SK-N-SH treated with all-trans-retinoic acid at 6 μM for 48 hours (cell line): ENCODE results near the gene INCENP.

ENCODE experiments used
- ATAC-seq: fragments of 200-7000 bp; cut with Tn5 transposase; 3 replicates; pipeline ENCODE4 v1.9.1; 2020; ENCODE audit warnings: mild to moderate bottlenecking, moderate library complexity
- ARNTL ChIP-seq: fragments of 450-650 bp; formaldehyde crosslinking; IDR thresholded peaks from 2 replicates; pipeline ENCODE4 v1.5.0; 2020; ENCODE audit warnings: low read depth, mild to moderate bottlenecking, moderate library complexity, borderline replicate concordance
- BACH2 ChIP-seq: fragments of 250-450 bp; sonication (Bioruptor Pico); IDR thresholded peaks from 2 replicates; pipeline ENCODE4 v1.9.0; 2021; ENCODE audit warnings: mild to moderate bottlenecking, borderline replicate concordance
- CSDC2 ChIP-seq: fragments of 250-450 bp; sonication (Bioruptor Pico); IDR thresholded peaks from 2 replicates; pipeline ENCODE4 v1.5.0; 2020; ENCODE audit warnings: mild to moderate bottlenecking, moderate library complexity
- ESRRG ChIP-seq: fragments of 250-450 bp; sonication (Bioruptor Pico); IDR thresholded peaks from 2 replicates; pipeline ENCODE4 v1.6.1; 2021; ENCODE audit warnings: mild to moderate bottlenecking
- GLIS3 ChIP-seq: fragments of 250-450 bp; sonication (Bioruptor Pico); IDR thresholded peaks from 2 replicates; pipeline ENCODE4 v1.5.0; 2020; ENCODE audit warnings: mild to moderate bottlenecking, moderate library complexity
- ISL1 ChIP-seq: fragments of 250-450 bp; sonication (Bioruptor Pico); IDR thresholded peaks from 2 replicates; pipeline ENCODE4 v2.1.2; 2022; ENCODE audit warnings: mild to moderate bottlenecking, moderate library complexity
- OSR1 ChIP-seq: fragments of 250-450 bp; sonication (Bioruptor Pico); IDR thresholded peaks from 2 replicates; pipeline ENCODE4 v1.8.0; 2022; ENCODE audit warnings: moderate library complexity, mild to moderate bottlenecking, inconsistent platforms
- PPARA ChIP-seq: fragments of 250-450 bp; sonication (Bioruptor Pico); IDR thresholded peaks from 2 replicates; pipeline ENCODE4 v1.5.0; 2020; ENCODE audit warnings: mild to moderate bottlenecking, borderline replicate concordance
- SNAI2 ChIP-seq: fragments of 250-450 bp; sonication (Bioruptor Pico); IDR thresholded peaks from 2 replicates; pipeline ENCODE4 v1.5.0; 2020; ENCODE audit warnings: mild to moderate bottlenecking, moderate library complexity
- TCF4 ChIP-seq: fragments of 250-450 bp; sonication (Bioruptor Pico); IDR thresholded peaks from 2 replicates; pipeline ENCODE4 v1.8.0; 2021; ENCODE audit warnings: mild to moderate bottlenecking, moderate library complexity, borderline replicate concordance
- TOX ChIP-seq: fragments of 250-450 bp; sonication (Bioruptor Pico); IDR thresholded peaks from 2 replicates; pipeline ENCODE4 v1.8.0; 2021; ENCODE audit warnings: mild to moderate bottlenecking, moderate library complexity, borderline replicate concordance
- ZC3H10 ChIP-seq: fragments of 250-450 bp; sonication (Bioruptor Pico); IDR thresholded peaks from 2 replicates; pipeline ENCODE4 v1.5.1; 2021; ENCODE audit warnings: mild to moderate bottlenecking, moderate library complexity
- ZFP3 ChIP-seq: fragments of 250-450 bp; sonication (Bioruptor Pico); IDR thresholded peaks from 2 replicates; pipeline ENCODE4 v1.5.0; 2020; ENCODE audit warnings: mild to moderate bottlenecking, moderate library complexity
- ZFP30 ChIP-seq: fragments of 450-650 bp; formaldehyde crosslinking; IDR thresholded peaks from 2 replicates; pipeline ENCODE4 v1.5.0; 2022; ENCODE audit warnings: mild to moderate bottlenecking, moderate library complexity
- ZNF565 ChIP-seq: fragments of 450-650 bp; formaldehyde crosslinking; conservative IDR thresholded peaks from 2 replicates; pipeline ENCODE4 v1.5.0; 2020; ENCODE audit warnings: low read depth, mild to moderate bottlenecking, moderate library complexity
- ZNF70 ChIP-seq: fragments of 450-650 bp; formaldehyde crosslinking; IDR thresholded peaks from 2 replicates; pipeline ENCODE4 v1.5.0; 2020; ENCODE audit warnings: mild to moderate bottlenecking, moderate library complexity
- ZNF8 ChIP-seq: fragments of 450-650 bp; formaldehyde crosslinking; IDR thresholded peaks from 2 replicates; pipeline ENCODE4 v1.5.0; 2020; ENCODE audit warnings: mild to moderate bottlenecking, moderate library complexity
- TF ChIP-seq, protein P1 (sequence below): fragments of 250-450 bp; sonication (Bioruptor Pico); IDR thresholded peaks from 2 replicates; pipeline ENCODE4 v1.8.0; 2020; ENCODE audit warnings: mild to moderate bottlenecking, moderate library complexity, borderline replicate concordance
- TF ChIP-seq, protein P2 (sequence below): fragments of 250-450 bp; sonication (Bioruptor Pico); IDR thresholded peaks from 2 replicates; pipeline ENCODE4 v1.5.1; 2021; ENCODE audit warnings: mild to moderate bottlenecking, moderate library complexity
- TF ChIP-seq, protein P3 (sequence below): fragments of 250-450 bp; sonication (Bioruptor Pico); IDR thresholded peaks from 2 replicates; pipeline ENCODE4 v1.5.1; 2020; ENCODE audit warnings: low read depth, mild to moderate bottlenecking, moderate library complexity
- TF ChIP-seq, protein P4 (sequence below): fragments of 250-450 bp; sonication (Bioruptor Pico); IDR thresholded peaks from 2 replicates; pipeline ENCODE4 v1.8.0; 2021; ENCODE audit warnings: low read depth, mild to moderate bottlenecking, moderate library complexity, borderline replicate concordance

INCENP gene

DNA sequence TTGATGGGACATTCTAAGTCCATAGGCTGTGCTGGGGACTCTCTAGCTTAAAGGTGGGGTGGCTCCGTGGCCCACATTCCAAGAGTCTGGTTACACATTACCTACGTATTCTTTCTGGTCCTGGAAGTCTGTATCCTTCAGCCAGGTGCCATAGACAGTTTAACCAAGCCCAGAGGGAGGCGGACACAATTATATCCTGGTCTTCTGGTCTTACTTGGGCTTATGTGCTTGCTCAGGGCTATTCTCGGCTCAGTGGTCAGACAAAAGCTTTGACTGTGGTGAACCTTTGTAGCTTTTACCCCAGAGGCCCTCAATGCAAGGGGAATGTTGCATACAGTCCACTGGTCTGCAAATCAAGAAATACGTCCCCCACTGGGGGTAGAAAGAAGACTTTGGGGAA is 3.4 kb upstream of the INCENP start:
- ATAC-seq, result no peak
- TF ChIP-seq, protein P1, sequence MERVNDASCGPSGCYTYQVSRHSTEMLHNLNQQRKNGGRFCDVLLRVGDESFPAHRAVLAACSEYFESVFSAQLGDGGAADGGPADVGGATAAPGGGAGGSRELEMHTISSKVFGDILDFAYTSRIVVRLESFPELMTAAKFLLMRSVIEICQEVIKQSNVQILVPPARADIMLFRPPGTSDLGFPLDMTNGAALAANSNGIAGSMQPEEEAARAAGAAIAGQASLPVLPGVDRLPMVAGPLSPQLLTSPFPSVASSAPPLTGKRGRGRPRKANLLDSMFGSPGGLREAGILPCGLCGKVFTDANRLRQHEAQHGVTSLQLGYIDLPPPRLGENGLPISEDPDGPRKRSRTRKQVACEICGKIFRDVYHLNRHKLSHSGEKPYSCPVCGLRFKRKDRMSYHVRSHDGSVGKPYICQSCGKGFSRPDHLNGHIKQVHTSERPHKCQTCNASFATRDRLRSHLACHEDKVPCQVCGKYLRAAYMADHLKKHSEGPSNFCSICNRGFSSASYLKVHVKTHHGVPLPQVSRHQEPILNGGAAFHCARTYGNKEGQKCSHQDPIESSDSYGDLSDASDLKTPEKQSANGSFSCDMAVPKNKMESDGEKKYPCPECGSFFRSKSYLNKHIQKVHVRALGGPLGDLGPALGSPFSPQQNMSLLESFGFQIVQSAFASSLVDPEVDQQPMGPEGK (CRISPR knock-in tag), result no peak
- TF ChIP-seq, protein P2, sequence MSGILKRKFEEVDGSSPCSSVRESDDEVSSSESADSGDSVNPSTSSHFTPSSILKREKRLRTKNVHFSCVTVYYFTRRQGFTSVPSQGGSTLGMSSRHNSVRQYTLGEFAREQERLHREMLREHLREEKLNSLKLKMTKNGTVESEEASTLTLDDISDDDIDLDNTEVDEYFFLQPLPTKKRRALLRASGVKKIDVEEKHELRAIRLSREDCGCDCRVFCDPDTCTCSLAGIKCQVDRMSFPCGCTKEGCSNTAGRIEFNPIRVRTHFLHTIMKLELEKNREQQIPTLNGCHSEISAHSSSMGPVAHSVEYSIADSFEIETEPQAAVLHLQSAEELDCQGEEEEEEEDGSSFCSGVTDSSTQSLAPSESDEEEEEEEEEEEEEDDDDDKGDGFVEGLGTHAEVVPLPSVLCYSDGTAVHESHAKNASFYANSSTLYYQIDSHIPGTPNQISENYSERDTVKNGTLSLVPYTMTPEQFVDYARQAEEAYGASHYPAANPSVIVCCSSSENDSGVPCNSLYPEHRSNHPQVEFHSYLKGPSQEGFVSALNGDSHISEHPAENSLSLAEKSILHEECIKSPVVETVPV (CRISPR knock-in tag), result no peak
- TF ChIP-seq ZFP30 (no peak), ESRRG (CRISPR knock-in tag) (no peak), PPARA (CRISPR knock-in tag) (no peak), OSR1 (CRISPR knock-in tag) (no peak), ZNF565 (no peak), ARNTL (no peak), CSDC2 (CRISPR knock-in tag) (no peak), TCF4 (CRISPR knock-in tag) (no peak), ZNF70 (CRISPR knock-in tag) (no peak), SNAI2 (CRISPR knock-in tag) (no peak), BACH2 (no peak), ZC3H10 (CRISPR knock-in tag) (no peak), TOX (CRISPR knock-in tag) (no peak)
- TF ChIP-seq, protein P3, sequence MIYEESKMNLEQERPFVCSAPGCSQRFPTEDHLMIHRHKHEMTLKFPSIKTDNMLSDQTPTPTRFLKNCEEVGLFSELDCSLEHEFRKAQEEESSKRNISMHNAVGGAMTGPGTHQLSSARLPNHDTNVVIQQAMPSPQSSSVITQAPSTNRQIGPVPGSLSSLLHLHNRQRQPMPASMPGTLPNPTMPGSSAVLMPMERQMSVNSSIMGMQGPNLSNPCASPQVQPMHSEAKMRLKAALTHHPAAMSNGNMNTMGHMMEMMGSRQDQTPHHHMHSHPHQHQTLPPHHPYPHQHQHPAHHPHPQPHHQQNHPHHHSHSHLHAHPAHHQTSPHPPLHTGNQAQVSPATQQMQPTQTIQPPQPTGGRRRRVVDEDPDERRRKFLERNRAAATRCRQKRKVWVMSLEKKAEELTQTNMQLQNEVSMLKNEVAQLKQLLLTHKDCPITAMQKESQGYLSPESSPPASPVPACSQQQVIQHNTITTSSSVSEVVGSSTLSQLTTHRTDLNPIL, result no peak
- TF ChIP-seq, protein P4, sequence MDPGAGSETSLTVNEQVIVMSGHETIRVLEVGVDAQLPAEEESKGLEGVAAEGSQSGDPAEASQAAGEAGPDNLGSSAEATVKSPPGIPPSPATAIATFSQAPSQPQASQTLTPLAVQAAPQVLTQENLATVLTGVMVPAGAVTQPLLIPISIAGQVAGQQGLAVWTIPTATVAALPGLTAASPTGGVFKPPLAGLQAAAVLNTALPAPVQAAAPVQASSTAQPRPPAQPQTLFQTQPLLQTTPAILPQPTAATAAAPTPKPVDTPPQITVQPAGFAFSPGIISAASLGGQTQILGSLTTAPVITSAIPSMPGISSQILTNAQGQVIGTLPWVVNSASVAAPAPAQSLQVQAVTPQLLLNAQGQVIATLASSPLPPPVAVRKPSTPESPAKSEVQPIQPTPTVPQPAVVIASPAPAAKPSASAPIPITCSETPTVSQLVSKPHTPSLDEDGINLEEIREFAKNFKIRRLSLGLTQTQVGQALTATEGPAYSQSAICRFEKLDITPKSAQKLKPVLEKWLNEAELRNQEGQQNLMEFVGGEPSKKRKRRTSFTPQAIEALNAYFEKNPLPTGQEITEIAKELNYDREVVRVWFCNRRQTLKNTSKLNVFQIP (CRISPR knock-in tag), result no peak

DNA sequence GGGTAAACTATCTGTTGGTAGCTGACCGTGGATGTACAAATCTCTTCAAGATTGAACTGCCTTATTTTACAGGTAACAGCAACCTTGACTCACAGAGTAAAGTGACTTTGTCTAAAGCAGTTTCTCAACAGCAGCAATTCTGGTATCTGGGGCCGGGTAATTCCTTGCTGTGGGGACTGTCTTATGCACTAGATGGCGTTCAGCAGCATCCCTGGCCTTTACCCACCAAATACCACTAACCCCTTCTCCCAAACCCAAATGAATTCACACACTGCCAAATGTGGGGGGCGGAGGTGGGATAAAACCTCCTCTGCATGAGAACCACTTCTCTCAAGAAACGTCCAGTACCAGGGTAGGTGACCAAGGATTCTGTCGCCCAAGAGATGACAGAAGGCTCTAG is 1.7 kb upstream of the INCENP start:
- no peak for ATAC-seq
- TF ChIP-seq BACH2, result no peak
- TF ChIP-seq ZNF70 (CRISPR knock-in tag), result no peak
- TF ChIP-seq, protein P1 (CRISPR knock-in tag), result no peak
- TF ChIP-seq ISL1 (CRISPR knock-in tag), result no peak
- TF ChIP-seq SNAI2 (CRISPR knock-in tag), result no peak
- TF ChIP-seq GLIS3 (CRISPR knock-in tag), result no peak
- no peak for TF ChIP-seq ARNTL
- no peak for TF ChIP-seq ZFP3 (CRISPR knock-in tag)
- TF ChIP-seq OSR1 (CRISPR knock-in tag), result no peak
- TF ChIP-seq ZFP30, result no peak
- TF ChIP-seq, protein P4 (CRISPR knock-in tag), result no peak
- no peak for TF ChIP-seq TOX (CRISPR knock-in tag)
- TF ChIP-seq, protein P3, result no peak
- TF ChIP-seq TCF4 (CRISPR knock-in tag), result no peak
- TF ChIP-seq, protein P2 (CRISPR knock-in tag), result no peak
- TF ChIP-seq ZNF8 (CRISPR knock-in tag), result no peak
